Omental fat pad (tissue), 4 donors: ENCODE measurements around the gene KLF2. TPM values are rescaled to one million over a fixed set of nuclear protein-coding genes. Genes with fewer than 3 reads are reported as not detected.
"Not testable (repeated sequence)": the region's sequence is repeated elsewhere in the genome, so short reads cannot be mapped to it uniquely, and the experiment has no call there.

ENCODE experiments used
- ATAC-seq: fragments of 150-250 bp; one replicate; pipeline ENCODE4 v1.9.1; 2016; ENCODE audit warnings: mild to moderate bottlenecking, moderate library complexity; ENCODE audit not compliant: low FRiP score
- DNase-seq: peaks from one replicate; pipeline ENCODE4 v3.0.0-alpha.2; 2019; ENCODE audit warnings: low spot score
- CTCF ChIP-seq, 3 donors: fragments of 450-650 bp; IDR thresholded peaks; one replicate each; pipeline ENCODE4 v1.5.1; 2016 to 2017; ENCODE audit warnings: antibody characterized with exemption in 3 of 3, mild to moderate bottlenecking in 3 of 3, moderate library complexity in 2 of 3
- total RNA-seq, 4 donors: library from RNA; depleted of rRNA; stranded (reverse); fragments of >200 nt; gene quantifications; one replicate each; pipeline ENCODE4 v1.1.0, GENCODE V29; 2016

KLF2 gene
- total RNA-seq, 4 donors from 2014 or later, result 61.1 to 160 (median 85.9) TPM

GRCh38 chr19:16297575-16298178, 26.9 kb upstream of the KLF2 start:
- ATAC-seq, result no peak
- no peak for TF ChIP-seq CTCF (IDR thresholded peaks at IDR 0.05)

GRCh38 chr19:16298334-16298733, 26.3 kb upstream of the KLF2 start:
- ATAC-seq, result no peak
- TF ChIP-seq CTCF (IDR thresholded peaks at IDR 0.05), result no peak
- DNase-seq, result no peak

More at GRCh38 chr19:16297575-16298178, 26.9 kb upstream of the KLF2 start:
- DNase-seq, result no peak

- no peak for TF ChIP-seq CTCF (IDR thresholded peaks at IDR 0.05)
- ATAC-seq (no peak), DNase-seq (no peak)
Measured at GRCh38 chr19:16301999-16302694, 22.5 kb upstream of the KLF2 start.

GRCh38 chr19:16303755-16304154, 20.9 kb upstream of the KLF2 start:
- DNase-seq (no peak), ATAC-seq (no peak)
- TF ChIP-seq CTCF (IDR thresholded peaks at IDR 0.05), result no peak

GRCh38 chr19:16304511-16304910, 20.1 kb upstream of the KLF2 start:
- ATAC-seq, DNase-seq: not testable (repeated sequence)

GRCh38 chr19:16305060-16305459, 19.6 kb upstream of the KLF2 start:
- not testable (repeated sequence) for ATAC-seq, DNase-seq

- no peak for DNase-seq
- TF ChIP-seq CTCF (IDR thresholded peaks at IDR 0.05), result no peak
- peak; percentile 20 for ATAC-seq
Measured at GRCh38 chr19:16306728-16307402, 17.8 kb upstream of the KLF2 start.

- TF ChIP-seq CTCF (IDR thresholded peaks at IDR 0.05), result no peak
- ATAC-seq, result no peak
- no peak for DNase-seq
Measured at GRCh38 chr19:16308081-16308480, 16.5 kb upstream of the KLF2 start.
